ENCODE measurements around the gene CDH13. TPM values are rescaled to one million over a fixed set of nuclear protein-coding genes. Genes with fewer than 3 reads are reported as not detected.

The CDH13 gene
- polyA plus RNA-seq, 6 donors from 2014 or later: 0.04 to 0.29 (median 0.19) TPM; not detected in 1

DNA sequence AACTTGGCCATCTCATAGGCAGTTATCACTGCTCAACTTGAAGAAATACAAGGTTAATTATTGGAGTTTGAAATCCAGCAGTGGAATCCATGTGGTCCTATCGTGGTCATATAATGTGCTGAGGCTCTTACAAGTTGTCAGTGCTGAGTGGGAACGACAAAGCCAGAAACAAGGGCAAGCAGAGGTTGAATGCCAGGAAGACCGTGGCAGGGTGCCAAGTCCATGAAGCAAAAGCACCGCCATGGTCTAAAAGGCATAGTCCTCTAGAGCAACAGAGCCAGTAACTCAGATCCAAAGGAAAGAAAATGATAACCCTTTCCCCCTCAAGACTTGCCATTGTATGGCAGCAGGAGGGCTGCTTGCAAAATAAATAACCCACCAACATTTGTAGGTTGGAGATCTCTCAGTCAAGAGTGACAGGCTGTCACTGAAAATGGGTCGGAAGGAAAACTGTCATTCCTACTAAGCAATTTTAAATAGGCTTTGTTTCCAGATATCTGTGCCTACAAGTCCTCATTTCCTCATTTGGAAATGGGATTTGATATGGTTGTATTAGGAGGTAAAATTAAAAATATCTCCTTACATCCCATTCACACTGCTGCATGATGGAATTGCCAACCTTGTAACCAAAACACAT, 1144.7 kb downstream of the CDH13 start:
- peaks cover 0 to 14% (median 10%) of the 10 kb centered on the region in 3 donors for H3K27me3 Mint-ChIP-seq
- no peaks in the 10 kb centered on the region for H3K9me3 Mint-ChIP-seq
- no peak for DNase-seq
- ATAC-seq (ENCODE audit: low read depth in 2 of 2): no peak
- peaks cover 13 to 42% (median 14%) of the 10 kb centered on the region in 3 donors for H3K4me1 Mint-ChIP-seq
- H3K36me3 Mint-ChIP-seq: peaks cover 0 to 5% of the 10 kb centered on the region in 2 donors
- H3K4me3 Mint-ChIP-seq: no peak overlapping the region
- H3K27ac Mint-ChIP-seq: peak overlapping the region in 2 of 6 donors; percentile 21 to 30

DNA sequence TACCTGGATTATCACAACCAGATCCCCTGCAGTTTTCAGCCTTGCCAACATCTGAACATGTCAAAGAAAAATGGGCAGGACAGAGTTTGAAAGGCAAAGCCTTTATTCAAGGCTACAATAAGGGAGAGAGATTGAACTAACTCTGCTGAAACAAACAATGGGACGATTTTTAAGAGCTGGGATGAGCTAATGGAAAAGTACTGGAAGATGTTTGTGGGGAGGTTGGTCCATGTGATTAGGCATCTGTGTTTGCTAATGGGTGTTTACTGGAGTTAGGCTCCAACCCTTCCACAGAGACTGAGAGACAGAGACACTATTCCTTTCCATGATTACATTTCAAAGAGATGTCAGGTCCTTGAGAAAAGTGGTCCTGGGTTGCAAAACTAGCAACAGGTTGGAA, 1146.0 kb downstream of the CDH13 start:
- Mint-ChIP-seq H3K9me3 (no peaks in the 10 kb centered on the region), H3K27ac (no peak overlapping the region)
- ATAC-seq (ENCODE audit: low read depth in 2 of 2): no peak

DNA sequence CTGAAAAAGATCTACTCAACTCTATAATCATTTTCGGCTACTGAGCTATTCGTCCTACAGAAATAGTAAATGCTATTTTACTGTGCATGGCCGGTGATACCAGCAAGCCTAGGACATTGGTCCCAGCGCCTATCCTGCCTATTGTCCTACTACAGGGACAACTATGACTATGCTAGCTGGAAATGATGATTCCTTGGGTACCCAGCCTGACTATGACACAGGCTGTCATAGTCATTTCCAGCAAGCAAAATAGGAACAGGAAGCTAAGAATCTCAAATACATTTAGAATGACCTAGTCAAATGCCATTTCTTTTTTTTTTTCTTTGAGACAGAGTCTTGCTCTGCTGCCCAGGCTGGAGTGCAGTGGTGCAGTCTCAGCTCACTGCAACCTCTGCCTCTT, 1147.3 kb downstream of the CDH13 start:
- Mint-ChIP-seq H3K36me3 (peaks cover 0 to 5% of the 10 kb centered on the region in 2 donors), H3K27me3 (peaks cover 0 to 26% (median 16%) of the 10 kb centered on the region in 3 donors), H3K27ac (peak overlapping the region in 1 of 6 donors; percentile 63), H3K4me3 (no peak overlapping the region), H3K4me1 (peaks cover 9 to 31% (median 10%) of the 10 kb centered on the region in 3 donors), H3K9me3 (no peaks in the 10 kb centered on the region)
- ATAC-seq (ENCODE audit: low read depth in 2 of 2) (no peak), DNase-seq (no peak)

More for the DNA sequence above, 1146.0 kb downstream of the CDH13 start:
- Mint-ChIP-seq H3K36me3 (peaks cover 0 to 5% of the 10 kb centered on the region in 2 donors), H3K27me3 (peaks cover 0 to 26% (median 16%) of the 10 kb centered on the region in 3 donors), H3K4me1 (peaks cover 13 to 41% (median 14%) of the 10 kb centered on the region in 3 donors), H3K4me3 (no peak overlapping the region)
- DNase-seq: no peak

DNA sequence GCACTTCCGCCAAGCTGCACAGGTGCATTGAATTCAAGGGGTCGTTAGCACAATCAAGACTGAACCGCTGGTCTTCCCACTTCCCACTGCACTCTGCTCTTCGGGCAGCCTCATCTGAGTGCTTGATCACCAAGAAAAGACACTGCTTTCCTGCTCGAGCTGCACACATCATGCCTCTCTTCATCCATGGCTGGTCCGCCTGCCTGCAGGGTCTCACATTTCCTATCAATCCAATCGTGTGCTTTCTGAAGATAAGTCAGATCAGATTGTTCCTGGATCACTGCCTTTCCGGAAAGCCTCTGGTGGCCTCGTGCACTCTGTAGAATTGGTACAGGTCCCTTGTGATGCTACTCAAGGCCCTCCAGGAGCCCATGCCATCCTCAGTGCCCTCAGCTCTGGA, 1150.2 kb downstream of the CDH13 start:
- Mint-ChIP-seq H3K27me3 (peaks cover 0 to 27% (median 17%) of the 10 kb centered on the region in 3 donors), H3K4me3 (no peak overlapping the region), H3K27ac (no peak overlapping the region), H3K9me3 (no peaks in the 10 kb centered on the region), H3K36me3 (peaks cover 0 to 5% of the 10 kb centered on the region in 2 donors), H3K4me1 (peaks cover 5 to 23% (median 12%) of the 10 kb centered on the region in 3 donors)
- ATAC-seq (ENCODE audit: low read depth in 2 of 2): no peak
- no peak for DNase-seq

DNA sequence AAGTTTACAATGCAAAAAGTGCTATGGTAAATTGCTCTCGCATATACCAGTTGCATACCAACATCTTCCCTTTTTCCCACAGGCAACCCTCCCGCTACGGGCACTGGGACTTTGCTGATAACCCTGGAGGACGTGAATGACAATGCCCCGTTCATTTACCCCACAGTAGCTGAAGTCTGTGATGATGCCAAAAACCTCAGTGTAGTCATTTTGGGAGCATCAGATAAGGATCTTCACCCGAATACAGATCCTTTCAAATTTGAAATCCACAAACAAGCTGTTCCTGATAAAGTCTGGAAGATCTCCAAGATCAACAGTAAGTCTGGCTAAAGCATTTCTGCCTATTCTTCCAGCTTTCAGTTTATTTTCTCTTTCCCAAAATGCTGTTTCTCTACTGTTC, 1153.1 kb downstream of the CDH13 start:
- peaks cover 0 to 5% of the 10 kb centered on the region in 2 donors for H3K36me3 Mint-ChIP-seq
- no peak overlapping the region for H3K4me3 Mint-ChIP-seq
- ATAC-seq (ENCODE audit: low read depth in 2 of 2): no peak
- no peak for DNase-seq
- peaks cover 0 to 36% (median 26%) of the 10 kb centered on the region in 3 donors for H3K27me3 Mint-ChIP-seq
- H3K9me3 Mint-ChIP-seq: peaks cover 0 to 3% (median 0%) of the 10 kb centered on the region in 7 donors
- peaks cover 5 to 15% (median 12%) of the 10 kb centered on the region in 3 donors for H3K4me1 Mint-ChIP-seq
- H3K27ac Mint-ChIP-seq: no peak overlapping the region

DNA sequence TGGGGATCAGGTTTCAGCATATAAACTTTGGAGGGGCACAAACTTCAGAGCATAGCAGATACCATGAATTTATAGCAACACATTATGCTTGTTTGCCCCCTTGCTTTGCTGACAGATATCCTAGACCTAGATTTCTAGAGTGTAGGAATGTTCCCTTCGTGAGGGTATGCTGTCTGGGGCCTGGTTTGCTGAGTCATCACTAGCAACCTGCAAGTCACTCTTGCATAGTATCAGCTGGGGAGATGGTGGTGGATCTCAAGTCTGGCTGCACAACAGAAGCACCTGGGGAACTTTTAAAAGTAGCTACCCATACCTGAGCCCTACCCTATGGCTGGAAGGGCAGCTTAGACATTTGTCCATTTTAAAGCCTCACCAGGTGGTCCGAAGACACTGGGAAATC, 1158.7 kb downstream of the CDH13 start:
- Mint-ChIP-seq H3K27me3 (peaks cover 0 to 28% (median 11%) of the 10 kb centered on the region in 3 donors), H3K36me3 (peaks cover 0 to 5% of the 10 kb centered on the region in 2 donors), H3K9me3 (peaks cover 0 to 3% (median 0%) of the 10 kb centered on the region in 7 donors), H3K27ac (no peak overlapping the region), H3K4me1 (peaks cover 3 to 10% (median 7%) of the 10 kb centered on the region in 3 donors), H3K4me3 (no peak overlapping the region)
- DNase-seq: no peak
- ATAC-seq (ENCODE audit: low read depth in 2 of 2): no peak

DNA sequence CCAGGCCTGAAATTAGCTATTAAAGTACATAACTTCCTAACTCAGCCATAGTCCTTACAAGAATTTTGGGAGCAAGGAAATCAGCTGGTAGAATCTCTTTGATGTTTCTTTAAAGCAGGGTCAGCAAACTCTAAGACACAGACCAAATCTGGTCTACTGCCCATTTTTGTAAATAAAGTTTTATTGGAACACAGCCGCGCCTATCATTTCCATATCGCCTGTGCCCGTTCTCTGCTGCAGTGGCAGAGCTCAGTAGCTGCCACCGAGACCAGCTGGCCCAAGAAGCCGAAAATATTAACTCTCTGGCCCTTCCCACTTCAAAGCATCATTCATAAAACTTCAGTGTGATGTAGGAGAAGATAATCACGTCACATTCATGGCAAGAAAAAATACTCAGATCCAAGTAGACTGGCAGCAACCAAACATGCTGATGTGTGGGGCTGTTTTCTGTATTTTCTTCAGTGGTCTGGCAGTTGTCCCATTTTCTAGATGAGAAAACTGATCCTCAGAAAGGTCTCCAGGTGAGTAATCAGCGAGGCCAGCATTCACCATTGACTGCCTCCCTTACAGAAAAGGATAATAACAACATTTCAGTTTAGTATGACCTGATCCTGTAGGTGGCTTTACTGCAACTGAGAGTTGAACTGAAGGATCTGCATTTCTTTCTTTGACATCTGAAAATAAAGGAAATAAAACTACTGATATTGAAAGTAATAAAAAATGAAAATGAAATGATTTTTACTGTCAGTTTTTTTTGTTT, 1163.1 kb downstream of the CDH13 start:
- H3K27ac Mint-ChIP-seq: no peak overlapping the region

DNA sequence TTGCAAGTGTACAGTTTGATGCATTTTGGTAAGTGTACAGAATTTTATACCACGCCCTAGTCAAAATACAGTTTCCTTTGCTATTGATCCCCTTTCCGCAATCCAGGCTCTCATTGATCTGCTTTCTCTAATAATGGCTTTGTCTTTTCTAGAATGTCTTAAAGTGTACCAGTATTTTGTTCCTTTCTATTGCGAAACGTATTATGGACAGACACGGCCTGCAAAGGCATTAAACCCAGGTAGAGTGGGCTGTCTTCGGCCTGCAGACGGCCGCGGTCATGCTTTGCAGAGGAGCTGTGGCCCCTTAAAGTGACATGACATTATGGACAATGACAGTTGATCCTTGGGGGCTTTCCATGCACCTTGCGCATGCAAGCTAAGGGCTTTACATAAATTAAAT, 1165.1 kb downstream of the CDH13 start:
- no peak overlapping the region for H3K4me3 Mint-ChIP-seq
- H3K27me3 Mint-ChIP-seq: peaks cover 0 to 7% (median 0%) of the 10 kb centered on the region in 3 donors
- H3K36me3 Mint-ChIP-seq: peaks cover 8 to 22% of the 10 kb centered on the region in 2 donors
- DNase-seq: no peak
- ATAC-seq (ENCODE audit: low read depth in 2 of 2): no peak
- peaks cover 0 to 6% (median 0%) of the 10 kb centered on the region in 7 donors for H3K9me3 Mint-ChIP-seq
- no peak overlapping the region for H3K27ac Mint-ChIP-seq
- H3K4me1 Mint-ChIP-seq: peaks cover 0 to 7% (median 5%) of the 10 kb centered on the region in 3 donors

More for the DNA sequence above, 1163.1 kb downstream of the CDH13 start:
- H3K4me3 Mint-ChIP-seq: no peak overlapping the region
- H3K4me1 Mint-ChIP-seq: peaks cover 0 to 7% (median 5%) of the 10 kb centered on the region in 3 donors
- H3K9me3 Mint-ChIP-seq: peaks cover 0 to 6% (median 0%) of the 10 kb centered on the region in 7 donors
- peaks cover 8 to 11% of the 10 kb centered on the region in 2 donors for H3K36me3 Mint-ChIP-seq
- ATAC-seq (ENCODE audit: low read depth in 2 of 2) (no peak), DNase-seq (no peak)
- H3K27me3 Mint-ChIP-seq: peaks cover 0 to 16% (median 0%) of the 10 kb centered on the region in 3 donors

DNA sequence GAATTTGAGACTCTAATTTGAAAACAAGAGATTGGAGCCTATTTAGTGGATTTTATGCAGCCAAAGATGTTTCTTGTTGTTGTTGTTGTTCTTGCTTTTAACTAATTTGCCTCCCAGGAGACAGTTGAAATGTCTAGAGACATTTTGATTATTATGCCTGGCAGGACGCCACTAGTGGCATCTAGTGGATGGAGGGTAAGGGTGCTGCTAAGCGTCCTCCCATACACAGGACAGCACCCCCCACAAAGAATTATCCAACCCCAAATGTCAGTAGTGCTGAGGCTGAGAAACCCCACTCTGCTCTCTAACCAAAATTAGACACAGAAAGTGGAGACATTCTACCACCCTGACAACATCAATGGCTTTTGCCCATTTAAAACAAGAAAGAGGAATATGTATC, 1165.6 kb downstream of the CDH13 start:
- Mint-ChIP-seq H3K27me3 (peaks cover 0 to 2% (median 0%) of the 10 kb centered on the region in 3 donors), H3K27ac (no peak overlapping the region), H3K4me1 (peaks cover 0 to 7% (median 5%) of the 10 kb centered on the region in 3 donors), H3K36me3 (peaks cover 8 to 25% of the 10 kb centered on the region in 2 donors), H3K4me3 (no peak overlapping the region), H3K9me3 (peaks cover 0 to 6% (median 0%) of the 10 kb centered on the region in 7 donors)
- no peak for DNase-seq
- no peak for ATAC-seq (ENCODE audit: low read depth in 2 of 2)

DNA sequence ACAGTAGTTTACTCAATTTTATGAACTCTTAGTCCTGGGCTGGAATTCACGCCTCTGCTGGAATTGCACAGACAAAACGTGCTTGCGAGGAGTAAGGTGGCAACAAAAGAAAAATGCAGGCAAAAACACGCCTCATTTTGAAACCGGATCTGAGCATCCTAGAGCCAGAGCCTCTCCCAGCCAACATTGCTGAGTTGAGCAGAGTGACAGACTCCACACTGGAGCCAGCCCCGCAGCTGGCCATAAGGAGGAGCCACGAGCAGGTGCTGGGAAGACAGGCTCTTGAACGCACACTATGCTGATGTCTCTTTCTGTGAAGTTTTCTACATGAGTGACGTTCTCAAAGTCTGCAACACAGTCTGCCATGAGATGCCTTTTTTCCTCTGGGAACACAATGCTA, 1166.4 kb downstream of the CDH13 start:
- Mint-ChIP-seq H3K9me3 (peaks cover 0 to 6% (median 0%) of the 10 kb centered on the region in 7 donors), H3K27me3 (no peaks in the 10 kb centered on the region), H3K4me3 (no peak overlapping the region), H3K36me3 (peaks cover 9 to 25% of the 10 kb centered on the region in 2 donors), H3K4me1 (peaks cover 0 to 7% (median 5%) of the 10 kb centered on the region in 3 donors), H3K27ac (no peak overlapping the region)
- no peak for ATAC-seq (ENCODE audit: low read depth in 2 of 2)
- DNase-seq: no peak

DNA sequence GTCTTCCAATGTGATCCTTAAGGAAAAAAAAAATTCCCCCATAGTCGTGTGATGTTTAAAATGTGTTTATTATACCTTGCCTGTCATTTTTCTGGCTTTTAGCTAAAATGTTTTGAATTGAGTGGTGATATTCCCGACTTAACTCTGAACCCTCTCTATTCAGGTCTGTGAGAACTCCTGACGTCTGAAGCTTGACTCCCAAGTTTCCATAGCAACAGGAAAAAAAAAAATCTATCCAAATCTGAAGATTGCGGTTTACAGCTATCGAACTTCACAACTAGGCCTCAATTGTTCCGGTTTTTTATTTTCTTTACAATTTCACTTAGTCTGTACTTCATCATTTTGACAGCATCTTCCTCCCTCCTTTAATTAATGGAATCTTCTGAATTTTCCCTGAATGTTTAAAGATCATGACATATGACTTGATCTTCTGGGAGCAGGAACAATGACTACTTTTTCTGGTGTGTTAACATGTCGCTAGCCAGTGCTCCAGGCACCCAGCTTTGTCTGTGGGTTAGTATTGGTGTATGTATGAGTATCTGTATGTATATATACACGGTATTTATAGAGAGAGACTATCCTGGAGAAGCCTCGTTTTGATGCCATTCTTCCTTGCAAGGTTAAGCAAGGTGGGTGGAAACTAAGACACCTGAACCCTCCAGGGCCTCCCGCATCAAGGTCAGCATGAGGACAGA, 1168.2 kb downstream of the CDH13 start:
- DNase-seq: no peak
- H3K4me3 Mint-ChIP-seq: no peak overlapping the region
- H3K36me3 Mint-ChIP-seq: peaks cover 16 to 24% of the 10 kb centered on the region in 2 donors
- H3K27ac Mint-ChIP-seq: no peak overlapping the region
- H3K27me3 Mint-ChIP-seq: no peaks in the 10 kb centered on the region
- H3K9me3 Mint-ChIP-seq: peaks cover 0 to 6% (median 0%) of the 10 kb centered on the region in 7 donors
- peaks cover 0 to 7% (median 3%) of the 10 kb centered on the region in 3 donors for H3K4me1 Mint-ChIP-seq
- no peak for ATAC-seq (ENCODE audit: low read depth in 2 of 2)

DNA sequence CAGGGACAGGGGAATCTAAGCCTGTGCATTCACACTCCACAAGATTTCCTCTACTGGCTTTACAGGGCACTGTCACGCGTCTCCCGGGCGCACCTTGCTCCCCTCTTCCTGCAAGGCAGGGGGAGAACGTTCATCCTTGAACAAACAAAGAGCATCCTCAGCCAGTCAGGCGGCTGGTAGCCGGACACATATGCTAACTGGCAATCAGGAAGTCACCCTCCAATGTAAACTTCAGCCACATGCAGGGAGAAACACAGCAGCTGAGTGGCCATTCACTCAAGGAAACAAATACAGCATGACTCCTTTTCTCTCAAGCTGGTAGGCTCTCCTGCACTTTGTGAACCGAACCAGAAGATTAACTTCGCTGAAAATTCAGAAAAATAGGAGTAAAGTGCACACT, 1170.2 kb downstream of the CDH13 start:
- Mint-ChIP-seq H3K27me3 (no peaks in the 10 kb centered on the region), H3K4me3 (no peak overlapping the region), H3K27ac (no peak overlapping the region), H3K9me3 (peaks cover 0 to 6% (median 0%) of the 10 kb centered on the region in 7 donors), H3K4me1 (peaks cover 3 to 17% (median 4%) of the 10 kb centered on the region in 3 donors), H3K36me3 (peaks cover 24 to 30% of the 10 kb centered on the region in 2 donors)
- no peak for ATAC-seq (ENCODE audit: low read depth in 2 of 2)
- DNase-seq: no peak

DNA sequence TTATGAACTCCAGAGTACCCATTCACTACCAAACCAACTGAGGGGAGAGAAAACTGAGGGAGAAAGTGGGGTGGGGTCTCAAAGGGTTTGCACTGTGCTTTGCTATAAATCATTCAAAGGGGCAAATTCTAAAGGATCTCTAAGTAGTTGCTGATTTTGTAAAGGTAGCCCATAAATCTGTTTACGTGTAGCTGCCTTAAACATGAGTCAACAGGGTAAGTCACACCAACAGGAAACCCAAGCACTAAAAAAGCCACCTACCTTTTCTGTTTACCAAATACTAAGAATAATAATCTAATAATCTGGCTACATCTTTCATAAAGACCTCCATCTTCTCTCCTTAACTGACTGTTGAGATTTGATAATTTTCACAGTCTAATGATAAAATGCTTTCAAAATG, 1172.6 kb downstream of the CDH13 start:
- ATAC-seq (ENCODE audit: low read depth in 2 of 2) (no peak), DNase-seq (no peak)
- no peaks in the 10 kb centered on the region for H3K9me3 Mint-ChIP-seq
- no peak overlapping the region for H3K27ac Mint-ChIP-seq
- no peaks in the 10 kb centered on the region for H3K27me3 Mint-ChIP-seq
- no peak overlapping the region for H3K4me3 Mint-ChIP-seq
- peaks cover 16 to 24% of the 10 kb centered on the region in 2 donors for H3K36me3 Mint-ChIP-seq
- peaks cover 14 to 28% (median 18%) of the 10 kb centered on the region in 3 donors for H3K4me1 Mint-ChIP-seq

Data from naive B cell (primary cell).